ENCODE results near the gene FRMD5.

DNA sequence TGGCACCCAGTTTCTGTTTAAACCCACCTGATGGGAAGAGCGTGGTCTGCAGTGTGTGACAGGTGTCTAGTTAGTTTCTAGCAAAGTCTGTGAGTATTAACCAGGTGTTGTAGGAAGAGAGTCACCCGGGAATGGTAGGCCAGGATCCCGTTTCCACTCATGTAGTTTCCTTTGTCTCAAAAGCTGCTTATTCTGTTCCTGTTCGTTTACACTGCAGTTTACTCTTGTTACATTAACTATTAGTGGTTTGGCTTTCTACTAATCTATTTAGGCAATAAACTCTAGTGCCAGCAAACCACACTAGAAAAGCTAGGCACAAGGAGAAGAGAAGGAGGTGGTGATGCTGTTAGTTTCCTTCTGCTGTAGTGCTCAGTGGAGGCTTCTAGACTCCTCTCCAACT is 335.5 kb downstream of the FRMD5 start:
- no peak for TF ChIP-seq CTCF (IDR thresholded peaks at IDR 0.05)
- TF ChIP-seq POLR2A (IDR thresholded peaks at IDR 0.05), result no peak
